ENCODE results near the gene DMTF1. TPM values are rescaled to one million over a fixed set of nuclear protein-coding genes. Genes with fewer than 3 reads are reported as not detected.

Gene DMTF1
- total and polyA plus RNA-seq, 9 of the 15 experiments (the other 6 are each of a cell fraction or from before 2014, with no cell fraction given) = 25.7 to 208 (median 74.7) TPM

DNA sequence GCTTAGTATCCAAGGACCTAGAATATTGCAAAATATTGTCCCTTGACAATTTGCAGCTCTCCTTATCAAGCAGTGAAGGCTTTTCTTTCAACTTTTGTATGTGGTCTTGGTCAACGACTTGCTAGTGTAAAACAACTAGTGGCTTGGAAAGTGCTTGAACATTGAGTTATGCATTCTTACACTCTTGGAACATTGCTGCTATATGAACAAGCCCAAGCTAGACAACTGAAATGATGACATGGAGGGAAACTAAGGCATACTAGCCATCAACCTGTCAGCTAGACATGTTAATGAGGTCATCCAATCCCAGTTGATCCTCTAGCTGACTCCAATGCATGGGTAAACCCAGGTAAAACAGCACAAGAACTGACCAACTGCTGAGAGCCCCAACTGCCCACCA lies 12.7 kb upstream of the DMTF1 start:
- H3K4me3 ChIP-seq = no peak overlapping the region
- no TSS peak for BruUV-seq (replicated peaks)
- H3K9ac ChIP-seq (ENCODE audit: insufficient read depth in 1 of 2, low read depth in 2 of 2, low read length in 2 of 2) = peak overlapping the region in 1 of 2 experiments; percentile 1; a peak in 1 of 4 replicates
- ATAC-seq = peak; percentile 17
- H3K36me3 ChIP-seq (ENCODE audit: control insufficient read depth, insufficient read depth, low read length) = peaks cover 4% of the 10 kb centered on the region; the same call in 2 of the 3 replicates
- H3K4me1 ChIP-seq (replicated peaks in 1 of 2; ENCODE audit: control insufficient read depth in 2 of 2, insufficient read depth in 2 of 2, low read length in 2 of 2) = peaks cover 11 to 49% of the 10 kb centered on the region in 2 experiments
- H3K4me2 ChIP-seq (ENCODE audit: insufficient read depth, low read length) = peak overlapping the region; percentile 49
- intact Hi-C loops (cut with micrococcal nuclease) = no loop called here
- CTCF ChIA-PET (ENCODE audit: low intra/inter-chr PET ratio) = no interaction called here
- H3K79me2 ChIP-seq (ENCODE audit: control insufficient read depth, insufficient read depth, low read length) = no peaks in the 10 kb centered on the region
- H3K9me1 ChIP-seq (ENCODE audit: control insufficient read depth, insufficient read depth, low read length) = no peaks in the 10 kb centered on the region
- peaks cover 6% of the 10 kb centered on the region for H3K9me3 ChIP-seq (replicated peaks; ENCODE audit: control insufficient read depth, insufficient read depth, low read depth, low read length)
- 22% methylated on average over 1 of the region's 1 CpG for WGBS (ENCODE audit: insufficient coverage, low coverage, missing lambda C conversion rate)
- H2AFZ ChIP-seq (ENCODE audit: low read depth, low read length) = peak overlapping the region; percentile 76
- peak overlapping the region; percentile 57 for H3K27ac ChIP-seq (ENCODE audit: extremely low read depth, low read depth, low read length)
- FAIRE-seq = peak; percentile 46
- POLR2A ChIA-PET = interaction anchor here (0.8 to 2.0 kb wide), 4 partner anchors 9 to 14 kb away, joined by 3 to 8 read pairs (median 6); partner anchors contain the start of gene DMTF1
- H4K20me1 ChIP-seq (replicated peaks; ENCODE audit: control insufficient read depth, insufficient read depth, low read length) = no peaks in the 10 kb centered on the region
- in situ Hi-C loops (cut with MboI) = no loop called here
- DNase-seq (ENCODE audit: extremely low read depth in 1 of 4, low spot score in 3 of 4) = peak in 1 of 4 experiments; percentile 23
- H3K27me3 ChIP-seq (ENCODE audit: control insufficient read depth in 2 of 2, insufficient read depth in 2 of 2, low read length in 2 of 2) = no peaks in the 10 kb centered on the region
- TF ChIP-seq EHMT2 (IDR thresholded peaks at IDR 0.05) = peak; percentile 51; the same call in 1 of the 2 replicates
- TF ChIP-seq, protein P1, sequence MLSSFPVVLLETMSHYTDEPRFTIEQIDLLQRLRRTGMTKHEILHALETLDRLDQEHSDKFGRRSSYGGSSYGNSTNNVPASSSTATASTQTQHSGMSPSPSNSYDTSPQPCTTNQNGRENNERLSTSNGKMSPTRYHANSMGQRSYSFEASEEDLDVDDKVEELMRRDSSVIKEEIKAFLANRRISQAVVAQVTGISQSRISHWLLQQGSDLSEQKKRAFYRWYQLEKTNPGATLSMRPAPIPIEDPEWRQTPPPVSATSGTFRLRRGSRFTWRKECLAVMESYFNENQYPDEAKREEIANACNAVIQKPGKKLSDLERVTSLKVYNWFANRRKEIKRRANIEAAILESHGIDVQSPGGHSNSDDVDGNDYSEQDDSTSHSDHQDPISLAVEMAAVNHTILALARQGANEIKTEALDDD (IDR thresholded peaks at IDR 0.05) = peak; percentile 93
- TF ChIP-seq, protein P2, sequence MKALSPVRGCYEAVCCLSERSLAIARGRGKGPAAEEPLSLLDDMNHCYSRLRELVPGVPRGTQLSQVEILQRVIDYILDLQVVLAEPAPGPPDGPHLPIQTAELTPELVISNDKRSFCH (CRISPR knock-in tag; IDR thresholded peaks at IDR 0.05) = no peak
- TF ChIP-seq, protein P2 (tag; IDR thresholded peaks at IDR 0.05) = 0 out of 2 replicates have a peak, but pooled peaks have one; percentile 56
- no peak for TF ChIP-seq KAT2B (IDR thresholded peaks at IDR 0.05; ENCODE audit: low read depth, low read length)
- TF ChIP-seq, protein P3, sequence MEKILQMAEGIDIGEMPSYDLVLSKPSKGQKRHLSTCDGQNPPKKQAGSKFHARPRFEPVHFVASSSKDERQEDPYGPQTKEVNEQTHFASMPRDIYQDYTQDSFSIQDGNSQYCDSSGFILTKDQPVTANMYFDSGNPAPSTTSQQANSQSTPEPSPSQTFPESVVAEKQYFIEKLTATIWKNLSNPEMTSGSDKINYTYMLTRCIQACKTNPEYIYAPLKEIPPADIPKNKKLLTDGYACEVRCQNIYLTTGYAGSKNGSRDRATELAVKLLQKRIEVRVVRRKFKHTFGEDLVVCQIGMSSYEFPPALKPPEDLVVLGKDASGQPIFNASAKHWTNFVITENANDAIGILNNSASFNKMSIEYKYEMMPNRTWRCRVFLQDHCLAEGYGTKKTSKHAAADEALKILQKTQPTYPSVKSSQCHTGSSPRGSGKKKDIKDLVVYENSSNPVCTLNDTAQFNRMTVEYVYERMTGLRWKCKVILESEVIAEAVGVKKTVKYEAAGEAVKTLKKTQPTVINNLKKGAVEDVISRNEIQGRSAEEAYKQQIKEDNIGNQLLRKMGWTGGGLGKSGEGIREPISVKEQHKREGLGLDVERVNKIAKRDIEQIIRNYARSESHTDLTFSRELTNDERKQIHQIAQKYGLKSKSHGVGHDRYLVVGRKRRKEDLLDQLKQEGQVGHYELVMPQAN (IDR thresholded peaks at IDR 0.05; ENCODE audit: borderline replicate concordance) = no peak
- no peak for TF ChIP-seq L3MBTL2 (IDR thresholded peaks at IDR 0.05)
- TF ChIP-seq NR2C1 (IDR thresholded peaks at IDR 0.05) = no peak
- TF ChIP-seq NR2C1 (tag; IDR thresholded peaks at IDR 0.05) = 0 out of 2 replicates have a peak, but pooled peaks have one; percentile 30
- 0 out of 2 replicates have a peak, but pooled peaks have one; percentile 3 for TF ChIP-seq NFIC (IDR thresholded peaks at IDR 0.05)
- TF ChIP-seq MEIS2 (IDR thresholded peaks at IDR 0.05; ENCODE audit: partially characterized antibody) = peak; percentile 69
- TF ChIP-seq, protein P4, sequence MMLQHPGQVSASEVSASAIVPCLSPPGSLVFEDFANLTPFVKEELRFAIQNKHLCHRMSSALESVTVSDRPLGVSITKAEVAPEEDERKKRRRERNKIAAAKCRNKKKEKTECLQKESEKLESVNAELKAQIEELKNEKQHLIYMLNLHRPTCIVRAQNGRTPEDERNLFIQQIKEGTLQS (IDR thresholded peaks at IDR 0.05) = peak; percentile 48
- TF ChIP-seq, protein P4 (CRISPR knock-in tag; conservative IDR thresholded peaks at IDR 0.05) = no peak
- TF ChIP-seq, protein P5, sequence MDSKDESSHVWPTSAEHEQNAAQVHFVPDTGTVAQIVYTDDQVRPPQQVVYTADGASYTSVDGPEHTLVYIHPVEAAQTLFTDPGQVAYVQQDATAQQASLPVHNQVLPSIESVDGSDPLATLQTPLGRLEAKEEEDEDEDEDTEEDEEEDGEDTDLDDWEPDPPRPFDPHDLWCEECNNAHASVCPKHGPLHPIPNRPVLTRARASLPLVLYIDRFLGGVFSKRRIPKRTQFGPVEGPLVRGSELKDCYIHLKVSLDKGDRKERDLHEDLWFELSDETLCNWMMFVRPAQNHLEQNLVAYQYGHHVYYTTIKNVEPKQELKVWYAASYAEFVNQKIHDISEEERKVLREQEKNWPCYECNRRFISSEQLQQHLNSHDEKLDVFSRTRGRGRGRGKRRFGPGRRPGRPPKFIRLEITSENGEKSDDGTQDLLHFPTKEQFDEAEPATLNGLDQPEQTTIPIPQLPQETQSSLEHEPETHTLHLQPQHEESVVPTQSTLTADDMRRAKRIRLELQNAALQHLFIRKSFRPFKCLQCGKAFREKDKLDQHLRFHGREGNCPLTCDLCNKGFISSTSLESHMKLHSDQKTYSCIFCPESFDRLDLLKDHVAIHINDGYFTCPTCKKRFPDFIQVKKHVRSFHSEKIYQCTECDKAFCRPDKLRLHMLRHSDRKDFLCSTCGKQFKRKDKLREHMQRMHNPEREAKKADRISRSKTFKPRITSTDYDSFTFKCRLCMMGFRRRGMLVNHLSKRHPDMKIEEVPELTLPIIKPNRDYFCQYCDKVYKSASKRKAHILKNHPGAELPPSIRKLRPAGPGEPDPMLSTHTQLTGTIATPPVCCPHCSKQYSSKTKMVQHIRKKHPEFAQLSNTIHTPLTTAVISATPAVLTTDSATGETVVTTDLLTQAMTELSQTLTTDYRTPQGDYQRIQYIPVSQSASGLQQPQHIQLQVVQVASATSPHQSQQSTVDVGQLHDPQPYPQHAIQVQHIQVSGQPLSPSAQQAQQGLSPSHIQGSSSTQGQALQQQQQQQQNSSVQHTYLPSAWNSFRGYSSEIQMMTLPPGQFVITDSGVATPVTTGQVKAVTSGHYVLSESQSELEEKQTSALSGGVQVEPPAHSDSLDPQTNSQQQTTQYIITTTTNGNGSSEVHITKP (IDR thresholded peaks at IDR 0.05; ENCODE audit: partially characterized antibody) = peak; percentile 43
- TF ChIP-seq ATF1 (CRISPR knock-in tag; IDR thresholded peaks at IDR 0.05) = no peak
- TF ChIP-seq ATF1 (tag; IDR thresholded peaks at IDR 0.05) = no peak

Measured in K562 (cell line).